ENCODE data around the gene USP34.
"Not testable (repeated sequence)": the region's sequence is repeated elsewhere in the genome, so short reads cannot be mapped to it uniquely, and the experiment has no call there.

Gene USP34

GRCh38 chr2:61461404-61461803, 9.5 kb downstream of the USP34 start:
- no peak overlapping the region for H3K4me3 ChIP-seq (ENCODE audit: low read depth, low read length)

GRCh38 chr2:61460163-61460562, 10.7 kb downstream of the USP34 start:
- no peak overlapping the region for H3K4me3 ChIP-seq (ENCODE audit: low read depth, low read length)

GRCh38 chr2:61456746-61457420, 14.0 kb downstream of the USP34 start:
- no peak overlapping the region for H3K4me3 ChIP-seq (ENCODE audit: low read depth, low read length)

- no peak overlapping the region for H3K4me3 ChIP-seq (ENCODE audit: low read depth, low read length)
These were observed 14.7 kb downstream of the USP34 start for GRCh38 chr2:61456070-61456745.

- H3K4me3 ChIP-seq (ENCODE audit: low read depth, low read length): not testable (repeated sequence)
These were observed 15.9 kb downstream of the USP34 start for GRCh38 chr2:61454972-61455371.

GRCh38 chr2:61454383-61454782, 16.5 kb downstream of the USP34 start:
- H3K4me3 ChIP-seq (ENCODE audit: low read depth, low read length): no peak overlapping the region

GRCh38 chr2:61452392-61452791, 18.5 kb downstream of the USP34 start:
- H3K4me3 ChIP-seq (ENCODE audit: low read depth, low read length): no peak overlapping the region

GRCh38 chr2:61451178-61451577, 19.7 kb downstream of the USP34 start:
- H3K4me3 ChIP-seq (ENCODE audit: low read depth, low read length): no peak overlapping the region

GRCh38 chr2:61450144-61450543, 20.7 kb downstream of the USP34 start:
- no peak overlapping the region for H3K4me3 ChIP-seq (ENCODE audit: low read depth, low read length)

- H3K4me3 ChIP-seq (ENCODE audit: low read depth, low read length): no peak overlapping the region
These were observed 22.7 kb downstream of the USP34 start for GRCh38 chr2:61448229-61448628.

GRCh38 chr2:61446971-61447370, 23.9 kb downstream of the USP34 start:
- H3K4me3 ChIP-seq (ENCODE audit: low read depth, low read length): not testable (repeated sequence)

GRCh38 chr2:61443342-61444041, 27.4 kb downstream of the USP34 start:
- H3K4me3 ChIP-seq (ENCODE audit: low read depth, low read length): no peak overlapping the region

GRCh38 chr2:61439241-61440002, 31.5 kb downstream of the USP34 start:
- H3K4me3 ChIP-seq (ENCODE audit: low read depth, low read length): no peak overlapping the region

GRCh38 chr2:61438670-61439069, 32.2 kb downstream of the USP34 start:
- no peak overlapping the region for H3K4me3 ChIP-seq (ENCODE audit: low read depth, low read length)

GRCh38 chr2:61437170-61437569, 33.7 kb downstream of the USP34 start:
- no peak overlapping the region for H3K4me3 ChIP-seq (ENCODE audit: low read depth, low read length)

- no peak overlapping the region for H3K4me3 ChIP-seq (ENCODE audit: low read depth, low read length)
These were observed 34.8 kb downstream of the USP34 start for GRCh38 chr2:61436092-61436491.

GRCh38 chr2:61435291-61435690, 35.6 kb downstream of the USP34 start:
- no peak overlapping the region for H3K4me3 ChIP-seq (ENCODE audit: low read depth, low read length)

GRCh38 chr2:61434314-61434713, 36.6 kb downstream of the USP34 start:
- H3K4me3 ChIP-seq (ENCODE audit: low read depth, low read length): no peak overlapping the region

- H3K4me3 ChIP-seq (ENCODE audit: low read depth, low read length): no peak overlapping the region
These were observed 37.3 kb downstream of the USP34 start for GRCh38 chr2:61433606-61434005.

GRCh38 chr2:61432990-61433389, 37.9 kb downstream of the USP34 start:
- no peak overlapping the region for H3K4me3 ChIP-seq (ENCODE audit: low read depth, low read length)

GRCh38 chr2:61431345-61431744, 39.5 kb downstream of the USP34 start:
- H3K4me3 ChIP-seq (ENCODE audit: low read depth, low read length): no peak overlapping the region
